Stimulated activated CD8-positive, alpha-beta memory T cell treated with anti-CD3 and anti-CD28 coated beads, Interleukin-12 subunit alpha, Interleukin-12 subunit beta, amount 100 ng/mL, for 1 hour (primary cell): ENCODE results near the gene TAMALIN.

Experiments
- DNase-seq: peaks from one replicate; pipeline ENCODE4 v3.0.0-alpha.2; 2020; ENCODE audit warnings: low read depth

Gene TAMALIN

GRCh38 chr12:52037248-52037861, 30.6 kb downstream of the TAMALIN start:
- no peak for DNase-seq

- no peak for DNase-seq
These were observed 31.7 kb downstream of the TAMALIN start for GRCh38 chr12:52038447-52038846.

- no peak for DNase-seq
These were observed 34.3 kb downstream of the TAMALIN start for GRCh38 chr12:52041035-52041434.

- peak; percentile 35 for DNase-seq
These were observed 35.0 kb downstream of the TAMALIN start for GRCh38 chr12:52041695-52042123.

- no peak for DNase-seq
These were observed 36.1 kb downstream of the TAMALIN start for GRCh38 chr12:52042706-52043385.

GRCh38 chr12:52043386-52044212, 36.9 kb downstream of the TAMALIN start:
- DNase-seq: no peak

GRCh38 chr12:52044292-52044983, 37.7 kb downstream of the TAMALIN start:
- DNase-seq: no peak

- DNase-seq: no peak
These were observed 39.1 kb downstream of the TAMALIN start for GRCh38 chr12:52045794-52046199.

GRCh38 chr12:52046859-52047258, 40.1 kb downstream of the TAMALIN start:
- DNase-seq: no peak

- no peak for DNase-seq
These were observed 42.5 kb downstream of the TAMALIN start for GRCh38 chr12:52049286-52049685.

- DNase-seq: no peak
These were observed 42.9 kb downstream of the TAMALIN start for GRCh38 chr12:52049688-52050087.

- DNase-seq: no peak
These were observed 43.5 kb downstream of the TAMALIN start for GRCh38 chr12:52050116-52050757.

- peak; percentile 99 for DNase-seq
These were observed 44.2 kb downstream of the TAMALIN start, which contains the start of gene NR4A1 for GRCh38 chr12:52050758-52051541. TSS of gene NR4A1 (plus strand) at chr12:52051442. CDS start at chr12:52054329, 2,887 bp downstream.

GRCh38 chr12:52052468-52053186, 45.9 kb downstream of the TAMALIN start:
- no peak for DNase-seq

GRCh38 chr12:52053536-52054209, 46.9 kb downstream of the TAMALIN start:
- no peak for DNase-seq

- DNase-seq: no peak
These were observed 47.6 kb downstream of the TAMALIN start for GRCh38 chr12:52054231-52054832.

- no peak for DNase-seq
These were observed 48.3 kb downstream of the TAMALIN start for GRCh38 chr12:52054833-52055730.
